ENCODE measurements around the gene DNAH17. TPM values are rescaled to one million over a fixed set of nuclear protein-coding genes. Genes with fewer than 3 reads are reported as not detected.

DNAH17 gene
- total and polyA plus RNA-seq, 2 of the 13 experiments (the other 11 are each of a cell fraction or from before 2014, with no cell fraction given), result 0.86 to 1.6 TPM

DNA sequence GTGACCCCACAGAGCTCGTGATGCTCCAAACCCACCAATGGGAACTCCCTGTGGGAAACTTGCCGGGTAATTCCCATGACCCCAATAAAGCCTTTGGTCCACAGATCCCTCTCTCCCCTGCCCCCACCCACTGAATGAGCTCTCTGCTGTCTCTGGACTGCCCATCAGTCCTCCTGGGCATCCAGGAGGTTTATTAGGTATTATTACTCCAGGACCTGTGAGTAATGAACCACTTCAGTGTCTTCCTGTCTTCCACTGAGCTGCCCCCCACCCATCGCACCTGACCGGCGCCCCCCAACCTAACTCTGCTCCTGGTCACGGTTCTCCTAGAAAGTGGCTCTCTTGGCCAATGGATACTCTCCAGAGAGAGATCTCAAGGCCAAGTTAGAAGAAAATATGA lies 28.7 kb upstream of the DNAH17 start:
- Histone ChIP-seq H3K36me3 (replicated peaks in 1 of 2; ENCODE audit: control insufficient read depth in 1 of 2, insufficient read depth in 2 of 2, low read length in 2 of 2) (no peaks in the 10 kb centered on the region), H4K20me1 (ENCODE audit: insufficient read depth, low read length) (no peaks in the 10 kb centered on the region), H2AFZ (ENCODE audit: low read length) (no peak overlapping the region), H3K9ac (ENCODE audit: insufficient read depth, low read depth, low read length) (no peak overlapping the region), H3K4me3 (replicated peaks in 1 of 3; ENCODE audit: insufficient read depth in 1 of 3, low read depth in 2 of 3, low read length in 3 of 3) (no peak overlapping the region), H3K79me2 (ENCODE audit: insufficient read depth, low read length) (no peaks in the 10 kb centered on the region), H3K27me3 (ENCODE audit: control insufficient read depth in 1 of 2, insufficient read depth in 2 of 2, low read length in 2 of 2) (no peaks in the 10 kb centered on the region), H3K27ac (ENCODE audit: extremely low read length, insufficient read depth, low read length) (no peak overlapping the region), H3K4me1 (ENCODE audit: insufficient read depth, low read length) (peaks cover 35% of the 10 kb centered on the region), H3K4me2 (ENCODE audit: low read depth, low read length) (no peak overlapping the region), H3K9me3 (ENCODE audit: low read length) (no peaks in the 10 kb centered on the region)
- DNase-seq (ENCODE audit: low spot score) (no peak), FAIRE-seq (no peak), ATAC-seq (no peak)
- intact Hi-C loops (cut with micrococcal nuclease; ENCODE audit: unreplicated experiment), result no loop called here
- ChIA-PET CTCF (ENCODE audit: low intra/inter-chr PET ratio, low total read pairs) (interaction anchor here (2.5 kb wide), 1 partner anchor 109 kb away, joined by 14 read pairs; no protein-coding TSS in a partner anchor), POLR2A (interaction anchor here (1.7 to 4.2 kb wide), 2 partner anchors 14 to 18 kb away, joined by 4 to 16 read pairs; no protein-coding TSS in a partner anchor)
- TF ChIP-seq ZNF253 (CRISPR knock-in tag; IDR thresholded peaks at IDR 0.05; ENCODE audit: borderline replicate concordance) (0 out of 2 replicates have a peak, but pooled peaks have one; percentile 61), GRHL1 (CRISPR knock-in tag; conservative IDR thresholded peaks at IDR 0.05) (no peak)
- TF ChIP-seq, protein P1, sequence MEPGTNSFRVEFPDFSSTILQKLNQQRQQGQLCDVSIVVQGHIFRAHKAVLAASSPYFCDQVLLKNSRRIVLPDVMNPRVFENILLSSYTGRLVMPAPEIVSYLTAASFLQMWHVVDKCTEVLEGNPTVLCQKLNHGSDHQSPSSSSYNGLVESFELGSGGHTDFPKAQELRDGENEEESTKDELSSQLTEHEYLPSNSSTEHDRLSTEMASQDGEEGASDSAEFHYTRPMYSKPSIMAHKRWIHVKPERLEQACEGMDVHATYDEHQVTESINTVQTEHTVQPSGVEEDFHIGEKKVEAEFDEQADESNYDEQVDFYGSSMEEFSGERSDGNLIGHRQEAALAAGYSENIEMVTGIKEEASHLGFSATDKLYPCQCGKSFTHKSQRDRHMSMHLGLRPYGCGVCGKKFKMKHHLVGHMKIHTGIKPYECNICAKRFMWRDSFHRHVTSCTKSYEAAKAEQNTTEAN (CRISPR knock-in tag; conservative IDR thresholded peaks at IDR 0.05), result no peak
- 92% methylated on average over 6 of the region's 6 CpGs for WGBS (ENCODE audit: low lambda C conversion rate)
- in situ Hi-C loops (cut with HindIII; ENCODE audit: extremely low pct_ligation_motif_present, low pct_unique_long_range_greater_than_20kb), result loop anchor here (10.0 kb wide), 1 partner anchor 111 kb away; no protein-coding TSS in a partner anchor
- BruUV-seq (replicated peaks), result no TSS peak

DNA sequence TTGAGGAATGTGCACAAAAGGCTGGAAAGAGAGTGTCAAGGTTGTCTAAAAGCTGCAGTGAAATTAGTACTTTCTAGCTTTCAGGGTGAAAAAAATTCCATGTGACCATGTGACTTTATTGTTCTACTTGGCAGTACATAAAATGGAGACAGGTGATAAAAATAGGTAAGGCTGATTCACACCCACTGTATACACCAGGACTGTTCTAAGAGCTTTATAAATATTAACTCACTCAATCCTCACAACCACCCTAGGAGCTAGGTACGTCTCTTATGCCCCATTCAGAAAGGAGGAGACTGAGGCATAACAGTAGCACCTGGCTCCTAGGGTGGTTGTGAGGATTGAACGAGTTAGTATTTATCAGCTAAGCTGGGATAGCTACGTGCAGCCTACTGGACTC lies 28.2 kb upstream of the DNAH17 start:
- intact Hi-C loops (cut with micrococcal nuclease; ENCODE audit: unreplicated experiment), result no loop called here
- BruUV-seq (replicated peaks), result no TSS peak

More for the DNA sequence above, 28.2 kb upstream of the DNAH17 start:
- Histone ChIP-seq H2AFZ (ENCODE audit: low read length) (no peak overlapping the region), H4K20me1 (ENCODE audit: insufficient read depth, low read length) (no peaks in the 10 kb centered on the region), H3K4me1 (ENCODE audit: insufficient read depth, low read length) (peaks cover 39% of the 10 kb centered on the region), H3K4me3 (replicated peaks in 1 of 3; ENCODE audit: insufficient read depth in 1 of 3, low read depth in 2 of 3, low read length in 3 of 3) (no peak overlapping the region), H3K27me3 (ENCODE audit: control insufficient read depth in 1 of 2, insufficient read depth in 2 of 2, low read length in 2 of 2) (no peaks in the 10 kb centered on the region), H3K79me2 (ENCODE audit: insufficient read depth, low read length) (no peaks in the 10 kb centered on the region), H3K27ac (ENCODE audit: extremely low read length, insufficient read depth, low read length) (no peak overlapping the region), H3K9me3 (ENCODE audit: low read length) (no peaks in the 10 kb centered on the region), H3K36me3 (replicated peaks in 1 of 2; ENCODE audit: control insufficient read depth in 1 of 2, insufficient read depth in 2 of 2, low read length in 2 of 2) (no peaks in the 10 kb centered on the region), H3K4me2 (ENCODE audit: low read depth, low read length) (no peak overlapping the region), H3K9ac (ENCODE audit: insufficient read depth, low read depth, low read length) (no peak overlapping the region)
- no peak for ATAC-seq
- FAIRE-seq, result no peak
- in situ Hi-C loops (cut with HindIII; ENCODE audit: extremely low pct_ligation_motif_present, low pct_unique_long_range_greater_than_20kb), result loop anchor here (10.0 kb wide), 1 partner anchor 111 kb away; no protein-coding TSS in a partner anchor
- ChIA-PET CTCF (ENCODE audit: low intra/inter-chr PET ratio, low total read pairs) (interaction anchor here (2.5 kb wide), 1 partner anchor 108 kb away, joined by 14 read pairs; no protein-coding TSS in a partner anchor), POLR2A (interaction anchor here (1.7 to 4.2 kb wide), 3 partner anchors 13 to 108 kb away, joined by 4 to 16 read pairs (median 7); no protein-coding TSS in a partner anchor)
- no peak for TF ChIP-seq ZNF484 (CRISPR knock-in tag; IDR thresholded peaks at IDR 0.05; ENCODE audit: borderline replicate concordance, low read depth)
- no peak for TF ChIP-seq ZNF577 (CRISPR knock-in tag; IDR thresholded peaks at IDR 0.05; ENCODE audit: borderline replicate concordance, low read depth)
- no peak for TF ChIP-seq ISL2 (CRISPR knock-in tag; IDR thresholded peaks at IDR 0.05)
- no peak for TF ChIP-seq TCF7 (IDR thresholded peaks at IDR 0.05; ENCODE audit: low read depth)
- TF ChIP-seq TAF15 (IDR thresholded peaks at IDR 0.05; ENCODE audit: low read depth, low read length, poor library complexity, severe bottlenecking), result no peak
- no peak for TF ChIP-seq ZNF879 (CRISPR knock-in tag; IDR thresholded peaks at IDR 0.05)
- no peak for TF ChIP-seq JUN (CRISPR knock-in tag; IDR thresholded peaks at IDR 0.05)
- TF ChIP-seq HDAC2 (CRISPR knock-in tag; IDR thresholded peaks at IDR 0.05), result no peak
- TF ChIP-seq ZNF709 (CRISPR knock-in tag; IDR thresholded peaks at IDR 0.05), result no peak
- no peak for TF ChIP-seq HHEX (CRISPR knock-in tag; IDR thresholded peaks at IDR 0.05)
- TF ChIP-seq ZSCAN29 (CRISPR knock-in tag; conservative IDR thresholded peaks at IDR 0.05), result no peak
- no peak for TF ChIP-seq PLRG1 (conservative IDR thresholded peaks at IDR 0.05)
- TF ChIP-seq FOXC1 (CRISPR knock-in tag; IDR thresholded peaks at IDR 0.05; ENCODE audit: borderline replicate concordance), result no peak
- no peak for TF ChIP-seq ZNF564 (CRISPR knock-in tag; IDR thresholded peaks at IDR 0.05)
- no peak for TF ChIP-seq XBP1 (CRISPR knock-in tag; IDR thresholded peaks at IDR 0.05)
- WGBS (ENCODE audit: low lambda C conversion rate), result 60% methylated on average over 3 of the region's 3 CpGs
- DNase-seq (ENCODE audit: low spot score), result no peak

All from HepG2 (cell line).